NCI-H187 (cell line): ENCODE measurements around the gene LSMEM2.
"Not testable (repeated sequence)": the region's sequence is repeated elsewhere in the genome, so short reads cannot be mapped to it uniquely, and the experiment has no call there.

Experiments
- DNase-seq, 2 experiments: peaks; one replicate each; lab custom pipeline; 2025; lab: John Stamatoyannopoulos, UW

The LSMEM2 gene

DNA sequence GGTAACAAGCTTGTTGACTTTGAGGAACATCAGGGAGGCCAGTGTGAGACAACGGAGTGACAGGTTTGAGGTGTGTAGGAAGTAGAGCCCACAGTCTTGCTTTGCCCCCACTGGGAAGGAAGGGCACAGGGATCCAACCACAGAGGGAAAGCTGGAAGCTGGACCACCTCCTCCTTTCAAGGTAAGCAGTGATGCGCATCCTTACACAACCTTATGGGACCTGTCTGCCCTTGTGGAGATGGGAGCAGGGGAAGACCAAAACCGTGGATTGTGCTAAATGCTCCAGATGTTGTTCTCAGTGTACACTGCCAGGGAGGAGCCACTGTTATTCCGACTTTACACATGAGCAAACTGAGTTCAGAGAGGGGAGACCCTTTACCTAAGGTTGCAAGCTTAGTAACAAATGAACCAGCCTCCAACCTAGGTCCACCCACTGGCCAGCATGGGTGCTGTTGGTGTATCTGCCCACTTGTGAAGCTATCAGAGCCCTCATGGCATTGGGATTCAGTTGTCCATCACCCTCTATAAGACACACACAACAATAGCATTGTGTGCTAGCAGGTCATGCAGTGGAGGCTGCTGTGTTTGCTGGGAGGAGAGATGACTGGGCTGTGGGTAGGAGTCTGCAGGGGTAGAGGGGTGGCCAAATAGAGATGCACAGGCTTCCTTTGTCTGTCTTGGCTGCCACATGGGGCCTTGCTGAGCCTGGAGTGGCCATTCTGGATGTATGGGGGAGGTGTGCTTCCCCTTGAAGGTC lies 586 bp upstream of the LSMEM2 start:
- DNase-seq: no peak

DNA sequence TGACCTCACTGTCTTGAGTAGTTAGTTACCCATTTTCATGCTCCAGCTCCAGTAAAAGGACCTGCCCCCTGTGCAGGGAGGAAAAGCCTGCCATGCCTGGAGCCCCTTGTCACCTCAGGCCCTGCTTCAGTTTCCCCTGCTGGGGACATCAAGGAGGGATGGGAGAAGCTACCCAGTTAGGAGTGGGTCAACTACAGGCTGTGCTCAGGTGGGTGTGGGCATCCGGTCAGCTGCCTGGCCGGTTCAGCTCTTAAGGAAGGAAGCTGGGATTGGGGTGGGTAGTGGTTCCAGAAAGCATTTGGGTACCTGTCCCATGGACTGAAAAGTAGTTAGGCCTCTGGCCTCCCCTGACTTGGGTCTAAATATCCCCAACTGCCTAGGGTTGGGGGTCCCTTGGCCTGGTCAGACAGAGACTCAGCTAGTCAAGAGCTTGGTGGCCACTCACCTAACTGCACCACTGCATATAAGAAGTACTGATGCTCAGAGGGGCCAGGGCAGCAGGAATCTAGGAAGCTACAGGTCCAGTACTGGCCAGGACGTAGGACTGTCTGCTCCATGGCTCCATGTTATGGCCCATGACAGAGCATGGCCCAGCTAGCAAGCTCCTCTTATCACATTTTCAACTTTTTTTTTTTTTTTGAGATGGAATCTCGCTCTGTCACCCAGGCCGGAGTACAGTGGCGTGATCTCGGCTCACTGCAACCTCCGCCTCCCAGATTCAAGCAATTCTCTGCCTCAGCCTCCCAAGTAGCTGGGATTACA lies 549 bp downstream of the LSMEM2 start:
- no peak for DNase-seq

DNA sequence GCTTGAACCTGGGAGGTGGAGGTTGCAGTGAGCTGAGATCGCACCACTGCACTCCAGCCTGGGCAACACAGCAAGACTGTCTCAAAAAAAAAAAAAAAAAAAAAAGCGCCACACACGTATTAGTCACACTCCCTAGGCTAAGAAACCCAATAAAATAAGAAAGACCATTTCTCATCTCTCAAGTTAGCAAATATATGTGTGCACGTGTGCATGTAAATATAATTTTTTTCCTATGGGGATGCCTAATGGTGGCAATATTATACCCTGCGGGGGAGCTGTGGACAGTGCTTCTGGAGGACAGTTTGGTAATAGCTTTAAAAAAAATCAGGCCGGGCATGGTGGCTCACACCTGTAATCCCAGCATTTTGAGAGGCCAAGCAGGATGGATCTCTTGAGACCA lies 5.2 kb downstream of the LSMEM2 start:
- not testable (repeated sequence) for DNase-seq

DNA sequence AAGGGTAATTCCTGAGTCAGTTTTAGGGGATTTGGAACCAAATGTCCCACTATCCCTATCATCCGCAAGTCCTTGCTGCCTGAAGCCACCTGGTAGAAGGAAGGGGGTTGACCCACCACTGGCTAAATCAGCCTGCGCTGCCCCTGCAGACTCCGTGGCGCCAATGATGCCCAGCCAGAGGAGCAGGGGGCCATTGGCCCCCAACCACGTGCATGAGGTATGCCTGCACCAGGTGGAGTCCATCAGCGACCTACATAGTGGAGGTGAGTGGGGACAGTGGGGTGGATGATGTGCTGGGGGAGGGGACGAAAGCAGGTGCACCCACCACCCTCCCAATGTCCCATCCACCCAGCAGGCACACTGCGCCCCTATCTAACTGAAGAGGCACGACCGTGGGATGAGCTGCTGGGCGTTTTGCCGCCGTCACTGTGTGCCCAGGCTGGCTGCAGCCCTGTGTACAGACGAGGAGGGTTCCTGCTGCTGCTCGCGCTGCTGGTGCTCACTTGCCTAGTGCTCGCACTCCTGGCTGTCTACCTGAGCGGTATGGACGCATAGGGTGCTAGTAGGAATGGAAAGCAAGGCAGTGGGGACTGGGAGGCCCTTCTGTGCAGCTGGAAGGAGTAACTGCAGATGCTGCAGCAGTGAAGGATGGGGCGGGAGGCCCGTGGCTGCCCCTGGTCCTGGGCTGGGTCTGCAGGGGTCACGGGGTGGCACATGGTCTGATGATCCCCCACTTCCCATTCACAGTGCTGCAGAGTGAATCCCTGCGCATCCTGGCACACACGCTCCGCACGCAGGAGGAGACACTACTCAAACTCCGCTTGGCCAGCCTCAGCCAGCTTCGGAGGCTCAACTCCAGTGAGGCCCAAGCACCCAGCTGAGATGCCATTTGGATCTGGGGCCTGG lies 7.7 kb downstream of the LSMEM2 start:
- no peak for DNase-seq

GRCh38 chr3:50287262-50287661 lies 8.4 kb downstream of the LSMEM2 start:
- DNase-seq: no peak

- no peak for DNase-seq
Observed at GRCh38 chr3:50288387-50289007, 9.6 kb downstream of the LSMEM2 start.

DNA sequence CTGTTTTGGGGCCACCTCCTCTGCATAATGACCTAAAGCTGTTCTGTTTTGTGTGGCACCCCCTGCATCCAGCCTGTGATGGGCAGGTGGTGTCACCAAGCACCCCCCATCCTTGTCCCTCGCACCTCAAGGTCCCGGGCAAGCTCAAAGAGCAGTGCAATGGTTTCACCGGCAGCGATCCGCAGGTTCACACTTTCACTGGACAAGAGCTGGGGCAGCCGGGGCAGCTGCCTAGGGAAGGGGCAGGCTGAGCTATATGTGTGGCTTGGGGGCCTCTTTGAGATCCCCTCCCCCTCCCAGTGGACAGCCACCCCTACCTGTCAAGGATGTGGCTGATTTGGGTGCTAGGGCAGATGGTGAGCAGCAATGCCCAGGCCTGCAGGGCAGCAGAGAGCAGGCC lies 10.2 kb downstream of the LSMEM2 start:
- DNase-seq: no peak

- no peak for DNase-seq
Observed at GRCh38 chr3:50290161-50290641, 11.3 kb downstream of the LSMEM2 start.

- peak; percentile 64 to 92 for DNase-seq
Observed at GRCh38 chr3:50292159-50293078, 13.5 kb downstream of the LSMEM2 start, which contains the start of gene IFRD2. IFRD2 (minus strand) TSS chr3:50292429; CDS start chr3:50292274, 155 bp downstream.

DNA sequence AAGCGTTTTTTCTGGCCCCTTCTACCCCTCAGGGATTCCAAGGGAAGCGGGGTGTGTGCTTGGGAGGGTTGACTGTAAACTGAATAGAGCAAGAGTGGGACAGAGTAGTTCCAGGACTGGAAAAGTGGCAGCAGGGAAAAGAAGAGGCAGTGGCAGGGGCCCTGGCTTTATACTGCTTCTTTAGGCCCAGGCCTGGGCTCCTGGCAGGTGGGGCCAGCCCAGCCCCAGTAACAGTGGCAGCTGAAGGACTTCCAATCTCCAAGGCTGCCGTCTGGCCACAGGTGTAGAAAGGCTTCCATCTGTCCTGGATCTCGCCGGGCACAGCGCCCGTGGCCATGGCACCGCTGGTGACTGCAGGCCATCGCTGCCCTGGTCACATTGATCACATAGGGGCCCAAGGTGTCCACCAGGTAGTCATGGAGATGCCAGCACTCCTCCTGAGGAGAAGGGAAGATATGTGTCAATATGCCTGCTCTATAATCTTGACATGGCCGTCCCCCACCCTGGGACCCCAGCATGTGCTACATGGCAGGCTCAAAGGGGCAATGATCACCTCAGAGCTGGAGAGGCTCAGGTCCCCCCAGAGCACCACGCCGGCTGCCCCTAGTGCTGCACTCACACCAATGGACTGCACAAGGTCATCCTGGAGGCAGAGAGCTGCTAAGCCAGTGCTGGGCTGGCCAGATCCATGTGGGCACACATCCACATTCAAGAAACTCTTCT lies 14.4 kb downstream of the LSMEM2 start:
- no peak for DNase-seq

DNA sequence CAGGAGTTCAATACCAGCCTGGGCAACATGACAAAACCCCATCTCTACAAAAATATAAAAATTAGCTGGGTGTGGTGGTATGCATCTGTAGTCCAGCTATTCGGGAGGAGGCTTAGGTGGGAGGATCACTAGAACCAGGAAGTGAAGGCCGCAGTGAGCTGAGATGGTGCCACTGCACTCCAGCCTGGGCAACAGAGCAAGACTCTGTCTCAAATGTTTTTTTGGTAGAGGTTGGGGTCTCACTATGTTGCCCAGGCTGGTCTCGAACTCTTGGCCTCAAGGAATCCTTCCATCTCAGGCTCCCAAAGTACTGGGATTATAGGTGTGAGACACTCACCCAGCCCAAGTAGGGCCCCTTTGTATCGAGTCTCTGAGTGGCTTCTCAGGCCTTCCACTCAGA lies 15.2 kb downstream of the LSMEM2 start:
- DNase-seq: no peak

GRCh38 chr3:50294492-50295403 lies 15.9 kb downstream of the LSMEM2 start:
- DNase-seq: no peak

DNA sequence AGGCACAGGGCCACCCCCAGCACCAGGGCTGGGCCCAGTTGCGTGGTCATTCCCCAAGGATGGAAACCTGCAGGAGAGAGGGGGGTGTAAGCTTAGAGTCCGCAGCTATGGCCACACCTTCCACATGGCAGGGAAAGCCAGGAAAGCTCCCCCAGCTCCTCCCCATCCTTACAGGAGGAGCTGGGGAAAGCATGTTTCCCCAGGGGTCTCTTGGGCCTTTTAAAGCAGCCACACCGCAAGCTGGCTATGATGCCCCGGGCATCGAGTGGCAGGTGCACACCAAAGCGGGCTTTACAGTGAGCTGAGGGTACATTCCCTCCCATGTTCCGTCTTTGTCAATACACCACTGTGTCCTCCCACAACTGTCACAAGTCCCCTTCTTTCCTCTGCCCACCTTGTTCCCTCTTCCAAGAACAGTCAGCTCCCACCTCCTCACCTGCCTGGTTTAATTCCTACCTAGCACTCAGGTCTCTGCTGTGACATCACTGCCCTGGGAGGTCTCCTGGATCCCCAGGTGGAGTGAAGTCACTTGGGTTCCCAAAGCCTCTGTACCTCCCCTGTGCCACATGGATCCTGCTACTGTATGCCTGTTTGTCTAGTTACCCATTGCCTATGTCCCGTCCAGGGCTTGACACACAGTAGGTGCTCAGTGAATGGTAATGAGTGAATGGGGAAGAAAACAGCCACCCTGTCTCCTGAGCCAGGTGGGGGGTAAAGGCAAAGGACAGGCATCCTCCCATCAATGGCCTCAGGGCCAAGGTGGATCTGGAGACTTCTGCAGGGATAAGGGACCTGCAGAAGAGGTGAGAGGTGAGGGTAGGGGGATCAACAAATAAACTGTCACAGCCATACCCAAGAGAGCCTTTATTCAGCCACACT lies 16.9 kb downstream of the LSMEM2 start:
- no peak for DNase-seq

- no peak for DNase-seq
Observed at GRCh38 chr3:50296721-50297383, 18.0 kb downstream of the LSMEM2 start.

- no peak for DNase-seq
Observed at GRCh38 chr3:50297384-50297775, 18.5 kb downstream of the LSMEM2 start.

- no peak for DNase-seq
Observed at GRCh38 chr3:50297896-50298725, 19.2 kb downstream of the LSMEM2 start.
